ENCODE results near the gene ABCA13. TPM values are rescaled to one million over a fixed set of nuclear protein-coding genes. Genes with fewer than 3 reads are reported as not detected.

ABCA13 gene
- total RNA-seq, 1 donor from 2014 or later: 0.69 TPM

DNA sequence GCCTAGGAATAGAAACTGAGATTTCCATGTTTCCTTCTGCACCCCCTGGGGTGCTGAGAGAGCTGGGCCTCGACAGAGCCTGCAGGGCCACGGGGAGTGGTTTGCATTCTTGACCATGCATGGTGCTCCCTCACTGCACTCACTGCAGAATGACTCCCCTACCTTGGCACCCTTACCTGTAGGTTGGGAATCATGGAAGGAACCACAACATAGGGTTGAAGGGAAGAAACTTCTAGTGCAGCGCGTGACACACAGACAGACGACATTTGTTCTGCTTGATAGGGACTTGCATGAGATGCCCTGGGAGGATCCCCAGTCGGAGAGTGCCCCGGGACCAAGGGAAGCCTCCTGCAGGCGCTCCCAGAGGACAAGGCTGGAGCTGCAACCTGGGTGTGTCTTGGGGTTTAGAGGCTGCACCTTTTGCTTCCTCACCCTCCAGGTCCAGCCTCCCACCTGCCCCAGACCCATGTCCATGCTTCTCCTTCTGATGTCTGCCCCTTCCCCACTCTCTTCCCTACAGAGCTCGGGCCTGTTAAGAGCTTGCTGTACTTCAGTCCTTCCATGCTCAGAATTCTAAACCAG is 245.2 kb downstream of the ABCA13 start:
- DNase-seq (ENCODE audit: low read depth): no peak
- TF ChIP-seq, protein P1, sequence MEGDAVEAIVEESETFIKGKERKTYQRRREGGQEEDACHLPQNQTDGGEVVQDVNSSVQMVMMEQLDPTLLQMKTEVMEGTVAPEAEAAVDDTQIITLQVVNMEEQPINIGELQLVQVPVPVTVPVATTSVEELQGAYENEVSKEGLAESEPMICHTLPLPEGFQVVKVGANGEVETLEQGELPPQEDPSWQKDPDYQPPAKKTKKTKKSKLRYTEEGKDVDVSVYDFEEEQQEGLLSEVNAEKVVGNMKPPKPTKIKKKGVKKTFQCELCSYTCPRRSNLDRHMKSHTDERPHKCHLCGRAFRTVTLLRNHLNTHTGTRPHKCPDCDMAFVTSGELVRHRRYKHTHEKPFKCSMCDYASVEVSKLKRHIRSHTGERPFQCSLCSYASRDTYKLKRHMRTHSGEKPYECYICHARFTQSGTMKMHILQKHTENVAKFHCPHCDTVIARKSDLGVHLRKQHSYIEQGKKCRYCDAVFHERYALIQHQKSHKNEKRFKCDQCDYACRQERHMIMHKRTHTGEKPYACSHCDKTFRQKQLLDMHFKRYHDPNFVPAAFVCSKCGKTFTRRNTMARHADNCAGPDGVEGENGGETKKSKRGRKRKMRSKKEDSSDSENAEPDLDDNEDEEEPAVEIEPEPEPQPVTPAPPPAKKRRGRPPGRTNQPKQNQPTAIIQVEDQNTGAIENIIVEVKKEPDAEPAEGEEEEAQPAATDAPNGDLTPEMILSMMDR (conservative IDR thresholded peaks at IDR 0.05; ENCODE audit: low read depth, low read length): no peak
- no peak overlapping the region for H3K4me3 ChIP-seq (ENCODE audit: low read depth, low read length)

DNA sequence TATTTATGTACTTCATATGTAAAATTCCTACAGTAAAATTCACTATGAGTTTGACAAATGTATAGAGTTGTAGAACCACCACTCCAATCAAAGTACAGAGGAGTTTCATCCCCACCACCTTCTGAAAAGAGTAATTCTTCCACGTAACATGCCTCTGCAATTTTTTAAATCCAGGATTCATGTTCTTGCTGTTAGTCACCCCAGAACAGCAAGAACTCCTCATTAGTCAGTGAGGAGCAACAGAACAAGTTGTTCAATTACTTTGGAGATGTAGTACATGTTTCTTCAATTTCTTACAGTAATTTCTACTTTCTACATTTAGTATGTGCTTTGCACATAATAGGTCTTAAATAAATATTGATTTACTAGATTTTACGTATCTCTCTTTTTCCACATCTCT is 248.1 kb downstream of the ABCA13 start:
- TF ChIP-seq, protein P1 (conservative IDR thresholded peaks at IDR 0.05; ENCODE audit: low read depth, low read length): no peak
- no peak overlapping the region for H3K4me3 ChIP-seq (ENCODE audit: low read depth, low read length)
- no peak for DNase-seq (ENCODE audit: low read depth)

DNA sequence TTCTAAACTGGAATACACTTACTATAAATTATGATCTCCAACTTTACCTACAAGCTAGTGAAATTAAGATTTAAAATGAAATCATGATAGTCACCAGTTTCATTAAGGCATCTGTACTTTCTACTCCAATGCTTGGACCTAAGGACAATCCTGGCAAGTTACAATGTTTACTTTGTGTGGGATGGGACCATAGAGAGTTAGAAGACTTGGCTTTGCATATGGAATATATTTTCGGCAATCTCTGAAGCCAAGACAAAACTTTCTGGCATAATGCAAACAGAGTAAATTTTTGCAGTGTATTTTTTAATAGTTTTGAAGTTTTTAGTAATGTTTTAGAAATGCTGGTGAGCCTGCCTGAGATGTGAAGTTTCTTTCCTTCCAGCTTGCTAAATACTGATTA is 248.9 kb downstream of the ABCA13 start:
- no peak for DNase-seq (ENCODE audit: low read depth)
- H3K4me3 ChIP-seq (ENCODE audit: low read depth, low read length): no peak overlapping the region
- TF ChIP-seq, protein P1 (conservative IDR thresholded peaks at IDR 0.05; ENCODE audit: low read depth, low read length): no peak

DNA sequence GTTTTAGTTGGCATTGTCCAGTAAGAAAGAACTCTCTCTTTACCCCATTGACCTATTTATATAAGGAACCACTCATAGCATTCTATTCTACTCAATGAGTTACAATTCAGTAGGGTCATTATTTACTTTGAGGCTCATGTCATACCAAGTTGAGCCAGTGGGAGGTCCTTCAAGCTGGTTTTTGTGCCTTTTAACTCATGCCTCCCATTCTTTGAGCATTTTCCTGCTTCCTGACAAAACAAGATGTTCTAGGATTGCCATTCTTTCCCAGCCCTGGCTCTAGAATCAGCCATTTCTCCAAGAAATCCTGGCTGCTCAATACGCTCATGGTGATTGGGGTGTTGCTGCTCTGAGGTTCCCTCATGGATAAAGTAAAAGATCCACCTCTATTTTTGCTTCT is 250.1 kb downstream of the ABCA13 start:
- TF ChIP-seq, protein P1 (conservative IDR thresholded peaks at IDR 0.05; ENCODE audit: low read depth, low read length): no peak
- no peak for DNase-seq (ENCODE audit: low read depth)
- no peak overlapping the region for H3K4me3 ChIP-seq (ENCODE audit: low read depth, low read length)

DNA sequence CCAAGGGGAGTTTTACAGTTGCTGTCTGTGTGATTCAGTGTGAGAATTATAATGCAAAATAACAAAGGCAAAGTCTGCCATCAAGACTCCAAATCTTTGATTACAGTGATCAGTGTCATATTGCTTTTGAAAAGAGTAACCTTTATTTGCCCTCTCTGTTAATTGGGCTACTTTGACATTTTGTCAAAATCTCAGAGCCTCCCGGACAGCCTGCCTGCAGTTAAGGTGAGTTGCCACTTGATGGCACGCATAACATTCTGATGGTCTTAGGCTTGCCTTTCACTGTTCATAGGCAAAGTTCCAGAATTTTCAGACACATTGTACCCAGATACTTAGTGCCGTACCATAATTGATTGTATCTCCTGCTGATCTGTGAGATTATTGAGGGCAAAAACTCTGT is 253.5 kb downstream of the ABCA13 start:
- no peak for DNase-seq (ENCODE audit: low read depth)
- no peak overlapping the region for H3K4me3 ChIP-seq (ENCODE audit: low read depth, low read length)
- TF ChIP-seq, protein P1 (conservative IDR thresholded peaks at IDR 0.05; ENCODE audit: low read depth, low read length): peak; percentile 54

DNA sequence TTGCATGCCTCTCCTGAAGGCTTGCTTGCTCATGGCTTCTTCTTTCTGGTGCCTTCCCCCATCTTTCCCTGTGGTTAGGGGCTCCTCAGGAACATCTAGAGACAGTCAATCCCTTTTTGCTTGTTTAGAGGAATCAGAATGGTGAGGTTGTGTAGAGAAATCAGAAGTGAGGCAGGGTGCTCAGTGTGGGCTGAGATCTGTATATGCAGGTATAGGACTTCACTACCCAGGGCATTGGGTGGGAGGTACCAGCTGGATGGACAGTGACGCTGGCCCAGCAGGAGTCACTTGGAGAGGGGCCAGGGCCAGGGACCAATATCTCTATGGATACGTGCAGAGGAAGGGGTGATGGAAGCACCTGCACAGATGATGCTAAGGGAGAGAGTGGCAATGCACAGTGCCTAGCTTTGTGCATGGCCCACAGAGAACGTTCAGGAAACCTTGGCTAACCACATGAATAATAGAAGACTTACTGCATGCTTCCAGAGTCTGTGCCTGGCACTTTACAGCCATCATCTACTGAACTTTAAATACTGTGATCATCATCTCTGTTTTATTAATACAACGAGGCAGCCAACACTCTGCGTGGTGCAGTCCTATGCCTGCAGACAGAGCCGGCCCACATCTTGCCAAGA is 255.2 kb downstream of the ABCA13 start:
- TF ChIP-seq, protein P1 (conservative IDR thresholded peaks at IDR 0.05; ENCODE audit: low read depth, low read length): no peak
- no peak for DNase-seq (ENCODE audit: low read depth)
- no peak overlapping the region for H3K4me3 ChIP-seq (ENCODE audit: low read depth, low read length)
